IgD-negative memory B cell (primary cell): ENCODE data around the gene PLCZ1. TPM values are rescaled to one million over a fixed set of nuclear protein-coding genes. Genes with fewer than 3 reads are reported as not detected.

ENCODE experiments used
- polyA plus RNA-seq: library from polyadenylated mRNA; unstranded; fragments of 300-500 nt; fragmentation: Illumina TruSeq; gene quantifications from one replicate; pipeline ENCODE4 v1.2.3, GENCODE V29; 2021

Gene PLCZ1
- polyA plus RNA-seq, 1 donor from 2014 or later, result not detected

Other genes starting within 250 kb of the PLCZ1 start
- gene CAPZA3, start 107 bp upstream of the PLCZ1 start, polyA plus RNA-seq, result not detected